GM12878 (cell line): ENCODE measurements around the gene HIVEP1. TPM values are rescaled to one million over a fixed set of nuclear protein-coding genes. Genes with fewer than 3 reads are reported as not detected.

Experiments used
- ATAC-seq: fragments of 200-7000 bp; cut with Tn5 transposase; 3 replicates; pipeline ENCODE4 v1.9.1; 2020; ENCODE audit warnings: mild to moderate bottlenecking, moderate library complexity
- BruUV-seq: library from RNA; stranded (reverse); fragments of 400-500 nt; replicated peaks from 2 replicates; lab custom pipeline; 2021; lab: Mats Ljungman, UMichigan
- CTCF ChIA-PET: fragments of 300-600 bp; sonication (Branson Sonifier 250); formaldehyde crosslinking; extraction: SDS; loops from one replicate; lab custom pipeline; 2021; ENCODE audit warnings: inconsistent platforms; lab: Yijun Ruan, JAX
- POLR2A ChIA-PET: fragments of 350-600 bp; formaldehyde crosslinking; extraction: SDS; loops from one replicate; lab custom pipeline; 2021; ENCODE audit warnings: inconsistent platforms; lab: Charles Lee
- RAD21 ChIA-PET: fragments of 300-600 bp; sonication (Branson Sonifier 250); formaldehyde crosslinking; loops from one replicate; lab custom pipeline; 2023; ENCODE audit warnings: antibody characterized with exemption; ENCODE audit not compliant: unreplicated experiment; lab: Charles Lee
- SMC1A ChIA-PET: fragments of 300-600 bp; sonication (Branson Sonifier 250); formaldehyde crosslinking; loops from one replicate; lab custom pipeline; 2023; ENCODE audit not compliant: unreplicated experiment, uncharacterized antibody; lab: Charles Lee
- DNase-seq: peaks from one replicate; pipeline ENCODE4 v3.0.0-alpha.2; 2011; ENCODE audit warnings: low read depth, low spot score
- FAIRE-seq: peaks from 3 replicates; lab custom pipeline; 2011; peaks lifted over from hg19 to GRCh38; lab: Jason Lieb, UNC
- H2AFZ ChIP-seq: 2 replicates; pipeline ENCODE4 v1.6.0; 2011; ENCODE audit warnings: low read depth, low read length, control low read depth; ENCODE audit not compliant: control insufficient read depth
- H3K27ac ChIP-seq: 2 replicates; pipeline ENCODE4 v1.5.1; 2011; ENCODE audit warnings: control low read depth; ENCODE audit not compliant: control insufficient read depth, insufficient read depth
- H3K27me3 ChIP-seq, 2 experiments: replicated peaks in 1 of 2; 2 replicates each; pipeline versions ENCODE4 v1.6.0 to v1.6.1; 2011; ENCODE audit warnings: low read length in 1 of 2; ENCODE audit not compliant: control insufficient read depth in 2 of 2, insufficient read depth in 2 of 2
- H3K36me3 ChIP-seq, 2 experiments: 2 replicates each; pipeline ENCODE4 v1.5.1; 2011; ENCODE audit warnings: low read length in 1 of 2; ENCODE audit not compliant: control insufficient read depth in 2 of 2, insufficient read depth in 2 of 2
- H3K4me1 ChIP-seq: 2 replicates; pipeline ENCODE4 v1.6.1; 2011; ENCODE audit warnings: mild to moderate bottlenecking, low read length, moderate library complexity, mixed read lengths; ENCODE audit not compliant: control insufficient read depth, insufficient read depth
- H3K4me2 ChIP-seq: 2 replicates; pipeline ENCODE4 v1.6.0; 2011; ENCODE audit warnings: control low read depth; ENCODE audit not compliant: control insufficient read depth, insufficient read depth
- H3K4me3 ChIP-seq: fragments of 200-600 bp; sonication (generic); 2 replicates; pipeline ENCODE4 v1.5.1; 2016
- H3K79me2 ChIP-seq: 2 replicates; pipeline ENCODE4 v1.6.0; 2011; ENCODE audit warnings: low read length; ENCODE audit not compliant: control insufficient read depth, insufficient read depth
- H3K9ac ChIP-seq: 2 replicates; pipeline ENCODE4 v1.8.0; 2011; ENCODE audit warnings: low read length, control low read depth, mixed read lengths; ENCODE audit not compliant: control insufficient read depth, insufficient read depth
- H3K9me3 ChIP-seq: replicated peaks from 3 replicates; pipeline ENCODE4 v1.5.1; 2011; ENCODE audit warnings: mild to moderate bottlenecking, low read length; ENCODE audit not compliant: control insufficient read depth, insufficient read depth
- H4K20me1 ChIP-seq: 2 replicates; pipeline ENCODE4 v1.6.0; 2011; ENCODE audit not compliant: control insufficient read depth, insufficient read depth
- ATF7 ChIP-seq: fragments of 450-650 bp; IDR thresholded peaks from 2 replicates; pipeline ENCODE4 v1.6.1; 2016; ENCODE audit warnings: low read depth, mild to moderate bottlenecking
- MTA2 ChIP-seq: fragments of 450-650 bp; IDR thresholded peaks from 2 replicates; pipeline ENCODE4 v1.6.1; 2016; ENCODE audit warnings: low read depth, mild to moderate bottlenecking, moderate library complexity
- RFX5 ChIP-seq: IDR thresholded peaks from 2 replicates; pipeline ENCODE4 v1.6.1; 2011; ENCODE audit warnings: low read depth, low read length, improper control_type of control experiment
- SRF ChIP-seq, 2 experiments: IDR thresholded peaks; 2 replicates each; pipeline ENCODE4 v1.6.1; 2011; ENCODE audit warnings: low read depth in 2 of 2, low read length in 2 of 2, mild to moderate bottlenecking in 1 of 2, moderate library complexity in 1 of 2
- SUPT20H ChIP-seq: IDR thresholded peaks from 2 replicates; pipeline ENCODE4 v1.6.1; 2011; ENCODE audit warnings: low read depth, mild to moderate bottlenecking, low read length, moderate library complexity, borderline replicate concordance; ENCODE audit not compliant: control insufficient read depth
- ZBED1 ChIP-seq: IDR thresholded peaks from 2 replicates; pipeline ENCODE4 v1.6.1; 2016; ENCODE audit warnings: borderline replicate concordance
- ZBTB33 ChIP-seq: fragments of 450-650 bp; IDR thresholded peaks from 2 replicates; pipeline ENCODE4 v1.6.1; 2017; ENCODE audit warnings: mild to moderate bottlenecking
- ZNF622 ChIP-seq: fragments of 450-650 bp; IDR thresholded peaks from 2 replicates; pipeline ENCODE4 v1.6.1; 2017; ENCODE audit warnings: mild to moderate bottlenecking, inconsistent platforms
- WGBS: methylation state at CpG from one replicate; pipeline ENCODE4 v1.1.6; 2016; ENCODE audit warnings: low lambda C conversion rate; ENCODE audit not compliant: insufficient replicate concordance, insufficient coverage; ENCODE audit errors: missing lambda C conversion rate; 5-methylcytosine and 5-hydroxymethylcytosine counted together
- in situ Hi-C: fragments of 300-500 bp; cut with MboI; formaldehyde crosslinking; loops from 9 replicates; pipeline ENCODE4 v1.14.3; 2018; ENCODE audit warnings: mixed read lengths
- intact Hi-C: fragments of 100-400 bp; cut with micrococcal nuclease; formaldehyde crosslinking; loops from one replicate; pipeline ENCODE4 v1.14.2; 2022; ENCODE audit not compliant: unreplicated experiment
- polyA plus RNA-seq, 11 experiments: library from polyadenylated mRNA; depleted of rRNA in 4 of 11; unstranded in 6 of 11; stranded (reverse) in 5 of 11; fragments of >200 nt; fragmentation: Nextera tagmentation in 4 of 11; fragmentation: Illumina TruSeq in 1 of 11; extraction: Ambion mirVana in 4 of 11; extraction: Trizol in 1 of 11; gene quantifications; 1 replicate in 1 of 11; 2 replicates in 10 of 11; pipeline versions ENCODE4 v1.2.1 to v1.2.3, GENCODE V29; 2011 to 2016; ENCODE audit warnings: inconsistent platforms in 2 of 11, missing spikeins in 2 of 11, low read depth in 1 of 11
- total RNA-seq, 4 experiments: library from RNA; depleted of rRNA in 3 of 4; stranded (reverse); fragments of >200 nt in 3 of 4; fragmentation: Illumina TruSeq in 1 of 4; extraction: Trizol in 1 of 4; gene quantifications; 2 replicates each; pipeline versions ENCODE4 v1.2.1 to v1.2.3, GENCODE V29; 2013 to 2021

HIVEP1 gene
- total and polyA plus RNA-seq, 10 of the 15 experiments (the other 5 are each of a cell fraction or from before 2014, with no cell fraction given) = 4.3 to 37.5 (median 21.6) TPM

GRCh38 chr6:11992086-11992485 is 20.0 kb upstream of the HIVEP1 start:
- no peaks in the 10 kb centered on the region for H3K9me3 ChIP-seq
- FAIRE-seq (no peak), ATAC-seq (no peak), DNase-seq (no peak)
- SMC1A ChIA-PET = interaction anchor here (0.8 to 3.0 kb wide), 10 partner anchors 9 to 336 kb away, joined by 3 to 24 read pairs (median 4); no protein-coding TSS in a partner anchor
- RAD21 ChIA-PET = no interaction called here
- H3K36me3 ChIP-seq = no peaks in the 10 kb centered on the region
- no peaks in the 10 kb centered on the region for H4K20me1 ChIP-seq
- TF ChIP-seq MTA2 (no peak), ZBED1 (no peak), SRF (IDR thresholded peaks at IDR 0.05; ENCODE audit: low read depth in 2 of 2, low read length in 2 of 2) (no peak), RFX5 (no peak), ZBTB33 (no peak), ATF7 (no peak), SUPT20H (no peak), ZNF622 (no peak)
- no peak overlapping the region for H3K9ac ChIP-seq
- in situ Hi-C loops (no loop called here), intact Hi-C loops (no loop called here)
- H3K79me2 ChIP-seq = no peaks in the 10 kb centered on the region
- no peak overlapping the region for H3K27ac ChIP-seq
- no peak overlapping the region for H3K4me3 ChIP-seq
- no peak overlapping the region for H3K4me2 ChIP-seq
- H3K27me3 ChIP-seq = no peaks in the 10 kb centered on the region
- H2AFZ ChIP-seq = no peak overlapping the region
- CTCF ChIA-PET = interaction anchor here (0.8 to 1.2 kb wide), 2 partner anchors 9 to 336 kb away, joined by 3 read pairs; no protein-coding TSS in a partner anchor
- WGBS = 93% methylated on average over 2 of the region's 2 CpGs
- POLR2A ChIA-PET = no interaction called here
- no TSS peak for BruUV-seq
- H3K4me1 ChIP-seq = no peaks in the 10 kb centered on the region
